GM12878 (cell line): ENCODE results near the gene PRKCD. TPM values are rescaled to one million over a fixed set of nuclear protein-coding genes. Genes with fewer than 3 reads are reported as not detected.

Experiments used
- ATAC-seq: fragments of 200-7000 bp; cut with Tn5 transposase; 3 replicates; pipeline ENCODE4 v1.9.1; 2020; ENCODE audit warnings: mild to moderate bottlenecking, moderate library complexity
- BruUV-seq: library from RNA; stranded (reverse); fragments of 400-500 nt; replicated peaks from 2 replicates; lab custom pipeline; 2021; lab: Mats Ljungman, UMichigan
- CTCF ChIA-PET: fragments of 300-600 bp; sonication (Branson Sonifier 250); formaldehyde crosslinking; extraction: SDS; loops from one replicate; lab custom pipeline; 2021; ENCODE audit warnings: inconsistent platforms; lab: Yijun Ruan, JAX
- POLR2A ChIA-PET: fragments of 350-600 bp; formaldehyde crosslinking; extraction: SDS; loops from one replicate; lab custom pipeline; 2021; ENCODE audit warnings: inconsistent platforms; lab: Charles Lee
- RAD21 ChIA-PET: fragments of 300-600 bp; sonication (Branson Sonifier 250); formaldehyde crosslinking; loops from one replicate; lab custom pipeline; 2023; ENCODE audit warnings: antibody characterized with exemption; ENCODE audit not compliant: unreplicated experiment; lab: Charles Lee
- SMC1A ChIA-PET: fragments of 300-600 bp; sonication (Branson Sonifier 250); formaldehyde crosslinking; loops from one replicate; lab custom pipeline; 2023; ENCODE audit not compliant: unreplicated experiment, uncharacterized antibody; lab: Charles Lee
- DNase-seq: peaks from one replicate; pipeline ENCODE4 v3.0.0-alpha.2; 2011; ENCODE audit warnings: low read depth, low spot score
- FAIRE-seq: peaks from 3 replicates; lab custom pipeline; 2011; peaks lifted over from hg19 to GRCh38; lab: Jason Lieb, UNC
- H2AFZ ChIP-seq: 2 replicates; pipeline ENCODE4 v1.6.0; 2011; ENCODE audit warnings: low read depth, low read length, control low read depth; ENCODE audit not compliant: control insufficient read depth
- H3K27ac ChIP-seq: 2 replicates; pipeline ENCODE4 v1.5.1; 2011; ENCODE audit warnings: control low read depth; ENCODE audit not compliant: control insufficient read depth, insufficient read depth
- H3K27me3 ChIP-seq, 2 experiments: replicated peaks in 1 of 2; 2 replicates each; pipeline versions ENCODE4 v1.6.0 to v1.6.1; 2011; ENCODE audit warnings: low read length in 1 of 2; ENCODE audit not compliant: control insufficient read depth in 2 of 2, insufficient read depth in 2 of 2
- H3K36me3 ChIP-seq, 2 experiments: 2 replicates each; pipeline ENCODE4 v1.5.1; 2011; ENCODE audit warnings: low read length in 1 of 2; ENCODE audit not compliant: control insufficient read depth in 2 of 2, insufficient read depth in 2 of 2
- H3K4me1 ChIP-seq: 2 replicates; pipeline ENCODE4 v1.6.1; 2011; ENCODE audit warnings: mild to moderate bottlenecking, low read length, moderate library complexity, mixed read lengths; ENCODE audit not compliant: control insufficient read depth, insufficient read depth
- H3K4me2 ChIP-seq: 2 replicates; pipeline ENCODE4 v1.6.0; 2011; ENCODE audit warnings: control low read depth; ENCODE audit not compliant: control insufficient read depth, insufficient read depth
- H3K4me3 ChIP-seq: fragments of 200-600 bp; sonication (generic); 2 replicates; pipeline ENCODE4 v1.5.1; 2016
- H3K79me2 ChIP-seq: 2 replicates; pipeline ENCODE4 v1.6.0; 2011; ENCODE audit warnings: low read length; ENCODE audit not compliant: control insufficient read depth, insufficient read depth
- H3K9ac ChIP-seq: 2 replicates; pipeline ENCODE4 v1.8.0; 2011; ENCODE audit warnings: low read length, control low read depth, mixed read lengths; ENCODE audit not compliant: control insufficient read depth, insufficient read depth
- H3K9me3 ChIP-seq: replicated peaks from 3 replicates; pipeline ENCODE4 v1.5.1; 2011; ENCODE audit warnings: mild to moderate bottlenecking, low read length; ENCODE audit not compliant: control insufficient read depth, insufficient read depth
- H4K20me1 ChIP-seq: 2 replicates; pipeline ENCODE4 v1.6.0; 2011; ENCODE audit not compliant: control insufficient read depth, insufficient read depth
- ASH2L ChIP-seq: fragments of 300-600, 200-600 bp; sonication (generic); IDR thresholded peaks from 2 replicates; pipeline ENCODE4 v1.6.1; 2017; ENCODE audit warnings: low read depth, mild to moderate bottlenecking, borderline replicate concordance
- CBFB ChIP-seq: IDR thresholded peaks from 2 replicates; pipeline ENCODE4 v1.6.1; 2016; ENCODE audit warnings: antibody characterized with exemption, low read depth
- CEBPB ChIP-seq, 2 experiments: fragments of 150-350 bp in 1 of 2; IDR thresholded peaks; 2 replicates each; pipeline ENCODE4 v1.6.1; 2012 to 2014; ENCODE audit warnings: low read depth in 2 of 2, low read length in 2 of 2, borderline replicate concordance in 1 of 2, inconsistent platforms in 1 of 2
- CHD4 ChIP-seq: fragments of 200-600 bp; sonication (generic); IDR thresholded peaks from 2 replicates; pipeline ENCODE4 v1.6.1; 2016; ENCODE audit warnings: mild to moderate bottlenecking
- EED ChIP-seq: sonication (generic); IDR thresholded peaks from 2 replicates; pipeline ENCODE4 v1.6.1; 2016; ENCODE audit warnings: antibody characterized with exemption, low read depth
- HDAC2 ChIP-seq: fragments of 200-600 bp; sonication (generic); IDR thresholded peaks from 2 replicates; pipeline ENCODE4 v1.6.1; 2017
- HDAC6 ChIP-seq: fragments of 200-600 bp; sonication (generic); IDR thresholded peaks from one replicate; pipeline ENCODE4 v1.8.0; 2017; ENCODE audit warnings: antibody characterized with exemption; ENCODE audit not compliant: unreplicated experiment
- IKZF2 ChIP-seq, 2 experiments: fragments of 450-650 bp; IDR thresholded peaks; 2 replicates each; pipeline ENCODE4 v1.6.1; 2017; ENCODE audit warnings: mild to moderate bottlenecking in 2 of 2, moderate library complexity in 2 of 2
- IRF3 ChIP-seq: fragments of 450-650 bp; IDR thresholded peaks from 2 replicates; pipeline ENCODE4 v1.6.1; 2014; ENCODE audit warnings: mild to moderate bottlenecking
- JUNB ChIP-seq: IDR thresholded peaks from 2 replicates; pipeline ENCODE4 v1.6.1; 2016; ENCODE audit warnings: antibody characterized with exemption, mild to moderate bottlenecking
- KDM1A ChIP-seq: fragments of 200-600 bp; sonication (generic); IDR thresholded peaks from 2 replicates; pipeline ENCODE4 v1.6.1; 2016; ENCODE audit warnings: borderline replicate concordance
- KLF5 ChIP-seq: fragments of 450-650 bp; IDR thresholded peaks from 2 replicates; pipeline ENCODE4 v1.6.1; 2014; ENCODE audit warnings: mild to moderate bottlenecking; ENCODE audit not compliant: partially characterized antibody
- MTA3 ChIP-seq: IDR thresholded peaks from 2 replicates; pipeline ENCODE4 v1.6.1; 2012; ENCODE audit warnings: low read length, inconsistent platforms, borderline replicate concordance
- NFYB ChIP-seq: IDR thresholded peaks from 2 replicates; pipeline ENCODE4 v1.6.1; 2011; ENCODE audit warnings: low read depth, mild to moderate bottlenecking, low read length, improper control_type of control experiment, moderate library complexity; ENCODE audit not compliant: insufficient read depth
- NR2F1 ChIP-seq: fragments of 450-650 bp; conservative IDR thresholded peaks from 2 replicates; pipeline ENCODE4 v1.6.1; 2017; ENCODE audit warnings: mild to moderate bottlenecking
- PAX8 ChIP-seq: fragments of 450-650 bp; IDR thresholded peaks from 2 replicates; pipeline ENCODE4 v1.6.1; 2017; ENCODE audit warnings: mild to moderate bottlenecking, moderate library complexity
- PBX3 ChIP-seq: IDR thresholded peaks from 2 replicates; pipeline ENCODE4 v1.6.1; 2011; ENCODE audit warnings: mild to moderate bottlenecking, low read depth, low read length, moderate library complexity; ENCODE audit not compliant: insufficient replicate concordance
- POLR2A ChIP-seq: IDR thresholded peaks from 2 replicates; pipeline ENCODE4 v1.6.1; 2011; ENCODE audit warnings: low read depth, mild to moderate bottlenecking, low read length
- POLR2AphosphoS5 ChIP-seq: IDR thresholded peaks from 2 replicates; pipeline ENCODE4 v1.6.1; 2011; ENCODE audit warnings: mild to moderate bottlenecking, low read length, inconsistent platforms
- RB1 ChIP-seq: fragments of 450-650 bp; formaldehyde crosslinking; IDR thresholded peaks from 2 replicates; pipeline ENCODE4 v1.6.1; 2017; ENCODE audit warnings: mild to moderate bottlenecking, borderline replicate concordance
- SMAD1 ChIP-seq: fragments of 450-650 bp; IDR thresholded peaks from 2 replicates; pipeline ENCODE4 v1.6.1; 2018; ENCODE audit warnings: mild to moderate bottlenecking, low read depth; ENCODE audit not compliant: partially characterized antibody
- SMC3 ChIP-seq: IDR thresholded peaks from 2 replicates; pipeline ENCODE4 v1.6.1; 2011; ENCODE audit warnings: low read length, improper control_type of control experiment, borderline replicate concordance
- SP1 ChIP-seq: IDR thresholded peaks from one replicate; pipeline ENCODE4 v1.6.1; 2011; ENCODE audit warnings: low read depth, low read length
- SREBF2 ChIP-seq: IDR thresholded peaks from 2 replicates; pipeline ENCODE4 v1.6.1; 2012; ENCODE audit warnings: mild to moderate bottlenecking, low read length
- WRNIP1 ChIP-seq: IDR thresholded peaks from 2 replicates; pipeline ENCODE4 v1.6.1; 2011; ENCODE audit warnings: low read depth, low read length, improper control_type of control experiment, borderline replicate concordance
- YY1 ChIP-seq: IDR thresholded peaks from 2 replicates; pipeline ENCODE4 v1.6.1; 2011; ENCODE audit warnings: low read depth, mild to moderate bottlenecking, low read length
- ZNF384 ChIP-seq: IDR thresholded peaks from 2 replicates; pipeline ENCODE4 v1.6.1; 2012; ENCODE audit warnings: low read depth, mild to moderate bottlenecking, low read length, improper control_type of control experiment, borderline replicate concordance
- WGBS: methylation state at CpG from one replicate; pipeline ENCODE4 v1.1.6; 2016; ENCODE audit warnings: low lambda C conversion rate; ENCODE audit not compliant: insufficient replicate concordance, insufficient coverage; ENCODE audit errors: missing lambda C conversion rate; 5-methylcytosine and 5-hydroxymethylcytosine counted together
- in situ Hi-C: fragments of 300-500 bp; cut with MboI; formaldehyde crosslinking; loops from 9 replicates; pipeline ENCODE4 v1.14.3; 2018; ENCODE audit warnings: mixed read lengths
- intact Hi-C: fragments of 100-400 bp; cut with micrococcal nuclease; formaldehyde crosslinking; loops from one replicate; pipeline ENCODE4 v1.14.2; 2022; ENCODE audit not compliant: unreplicated experiment
- polyA plus RNA-seq, 11 experiments: library from polyadenylated mRNA; depleted of rRNA in 4 of 11; unstranded in 6 of 11; stranded (reverse) in 5 of 11; fragments of >200 nt; fragmentation: Nextera tagmentation in 4 of 11; fragmentation: Illumina TruSeq in 1 of 11; extraction: Ambion mirVana in 4 of 11; extraction: Trizol in 1 of 11; gene quantifications; 1 replicate in 1 of 11; 2 replicates in 10 of 11; pipeline versions ENCODE4 v1.2.1 to v1.2.3, GENCODE V29; 2011 to 2016; ENCODE audit warnings: inconsistent platforms in 2 of 11, missing spikeins in 2 of 11, low read depth in 1 of 11
- total RNA-seq, 4 experiments: library from RNA; depleted of rRNA in 3 of 4; stranded (reverse); fragments of >200 nt in 3 of 4; fragmentation: Illumina TruSeq in 1 of 4; extraction: Trizol in 1 of 4; gene quantifications; 2 replicates each; pipeline versions ENCODE4 v1.2.1 to v1.2.3, GENCODE V29; 2013 to 2021

PRKCD gene
- total and polyA plus RNA-seq, 10 of the 15 experiments (the other 5 are each of a cell fraction or from before 2014, with no cell fraction given) = 10.0 to 114 (median 42.4) TPM

- FAIRE-seq (no peak), DNase-seq (no peak), ATAC-seq (no peak)
- ChIA-PET SMC1A (interaction anchor here (0.7 to 4.2 kb wide), 11 partner anchors 9 to 42 kb away, joined by 3 to 30 read pairs (median 10); partner anchors contain the start of gene PRKCD), POLR2A (interaction anchor here (0.6 to 4.8 kb wide), 12 partner anchors 10 to 678 kb away, joined by 3 to 32 read pairs (median 6); partner anchors contain the start of gene PRKCD), CTCF (interaction anchor here (0.7 to 11.6 kb wide), 15 partner anchors 10 to 66 kb away, joined by 3 to 125 read pairs (median 4); partner anchors contain the start of gene PRKCD), RAD21 (interaction anchor here (0.9 to 5.3 kb wide), 14 partner anchors 9 to 67 kb away, joined by 3 to 44 read pairs (median 6); partner anchors contain the start of gene PRKCD)
- H2AFZ ChIP-seq = no peak overlapping the region
- H3K4me3 ChIP-seq = peak overlapping the region; percentile 74
- H3K36me3 ChIP-seq = peaks cover 17 to 25% of the 10 kb centered on the region in 2 experiments
- H4K20me1 ChIP-seq = no peaks in the 10 kb centered on the region
- H3K4me2 ChIP-seq = peak overlapping the region; percentile 81
- H3K79me2 ChIP-seq = peaks cover 100% of the 10 kb centered on the region
- H3K27ac ChIP-seq = peak overlapping the region; percentile 81
- H3K9me3 ChIP-seq = no peaks in the 10 kb centered on the region
- 62% methylated on average over 4 of the region's 9 CpGs for WGBS
- H3K27me3 ChIP-seq = no peaks in the 10 kb centered on the region
- no TSS peak for BruUV-seq
- peaks cover 98% of the 10 kb centered on the region for H3K4me1 ChIP-seq
- intact Hi-C loops (loop anchor here (1.0 kb wide), 1 partner anchor 10 kb away; no protein-coding TSS in a partner anchor), in situ Hi-C loops (no loop called here)
- H3K9ac ChIP-seq = no peak overlapping the region; the same call in none of the 2 replicates
- TF ChIP-seq ZNF384 = no peak
- no peak for TF ChIP-seq POLR2AphosphoS5
- no peak for TF ChIP-seq YY1
- TF ChIP-seq NFYB = no peak
- TF ChIP-seq PBX3 = no peak
- no peak for TF ChIP-seq SMAD1
- TF ChIP-seq CBFB = 0 out of 2 replicates have a peak, but pooled peaks have one; percentile 63
- no peak for TF ChIP-seq RB1
- no peak for TF ChIP-seq IRF3
- no peak for TF ChIP-seq NR2F1
- no peak; a peak in 2 of 4 replicates for TF ChIP-seq CEBPB (IDR thresholded peaks at IDR 0.05; ENCODE audit: borderline replicate concordance in 1 of 2, low read depth in 2 of 2, low read length in 2 of 2)
- TF ChIP-seq POLR2A = no peak
- TF ChIP-seq SMC3 = no peak
- no peak for TF ChIP-seq HDAC6
- TF ChIP-seq SP1 = peak; percentile 7
- TF ChIP-seq EED = peak; percentile 95; the same call in 1 of the 2 replicates
- TF ChIP-seq HDAC2 = no peak
- no peak for TF ChIP-seq JUNB
- TF ChIP-seq IKZF2 (IDR thresholded peaks at IDR 0.05) = peak; percentile 82 to 86; a peak in 2 of 4 replicates
- no peak for TF ChIP-seq KLF5
- no peak for TF ChIP-seq KDM1A
- no peak for TF ChIP-seq SREBF2
- no peak for TF ChIP-seq CHD4
- TF ChIP-seq WRNIP1 = no peak
- TF ChIP-seq MTA3 = 0 out of 2 replicates have a peak, but pooled peaks have one; percentile 67
- TF ChIP-seq PAX8 = no peak
- no peak for TF ChIP-seq ASH2L
These were observed 8.9 kb downstream of the PRKCD start for GRCh38 chr3:53169832-53170324.
